NCI-H226 (cell line): ENCODE data around the gene GMDS.
"Not testable (repeated sequence)": the region's sequence is repeated elsewhere in the genome, so short reads cannot be mapped to it uniquely, and the experiment has no call there.

Experiments used
- DNase-seq: peaks from one replicate; pipeline ENCODE4 v3.0.0-alpha.2; 2015

Gene GMDS

GRCh38 chr6:1761477-1761877 is 483.9 kb downstream of the GMDS start:
- no peak for DNase-seq

GRCh38 chr6:1760876-1761275 is 484.5 kb downstream of the GMDS start:
- DNase-seq, result no peak

- no peak for DNase-seq
These were observed 485.5 kb downstream of the GMDS start for GRCh38 chr6:1759870-1760269.

GRCh38 chr6:1758076-1758679 is 487.2 kb downstream of the GMDS start:
- no peak for DNase-seq

- no peak for DNase-seq
These were observed 488.3 kb downstream of the GMDS start for GRCh38 chr6:1757131-1757530.

- no peak for DNase-seq
These were observed 488.8 kb downstream of the GMDS start for GRCh38 chr6:1756472-1757129.

- not testable (repeated sequence) for DNase-seq
These were observed 494.3 kb downstream of the GMDS start for GRCh38 chr6:1751063-1751462.

GRCh38 chr6:1749041-1749440 is 496.4 kb downstream of the GMDS start:
- no peak for DNase-seq

GRCh38 chr6:1747531-1747930 is 497.9 kb downstream of the GMDS start:
- no peak for DNase-seq

GRCh38 chr6:1747003-1747402 is 498.4 kb downstream of the GMDS start:
- DNase-seq, result no peak

- DNase-seq, result no peak
These were observed 499.6 kb downstream of the GMDS start for GRCh38 chr6:1745814-1746213.

- no peak for DNase-seq
These were observed 500.9 kb downstream of the GMDS start for GRCh38 chr6:1744543-1744942.

- DNase-seq, result no peak
These were observed 505.7 kb downstream of the GMDS start for GRCh38 chr6:1739680-1740079.

GRCh38 chr6:1739220-1739619 is 506.2 kb downstream of the GMDS start:
- no peak for DNase-seq

- DNase-seq, result no peak
These were observed 506.8 kb downstream of the GMDS start for GRCh38 chr6:1738558-1739081.

GRCh38 chr6:1737463-1738311 is 507.7 kb downstream of the GMDS start:
- DNase-seq, result no peak

GRCh38 chr6:1736346-1737105 is 508.9 kb downstream of the GMDS start:
- no peak for DNase-seq

GRCh38 chr6:1735239-1735803 is 510.1 kb downstream of the GMDS start:
- DNase-seq, result peak; percentile 31

GRCh38 chr6:1730882-1731281 is 514.5 kb downstream of the GMDS start:
- DNase-seq, result no peak

- DNase-seq, result no peak
These were observed 515.7 kb downstream of the GMDS start for GRCh38 chr6:1729750-1730140.

- DNase-seq, result no peak
These were observed 516.2 kb downstream of the GMDS start for GRCh38 chr6:1729133-1729749.

GRCh38 chr6:1726341-1726768 is 519.0 kb downstream of the GMDS start:
- no peak for DNase-seq
